MG63 (cell line): ENCODE data around the gene USP7. TPM values are rescaled to one million over a fixed set of nuclear protein-coding genes. Genes with fewer than 3 reads are reported as not detected.

ENCODE experiments used
- DNase-seq: peaks from one replicate; pipeline ENCODE4 v3.0.0-alpha.2; 2020
- H3K27me3 ChIP-seq: fragments of 250-450 bp; sonication (Bioruptor Pico); 2 replicates; pipeline ENCODE4 v1.5.1; 2020; ENCODE audit warnings: mild to moderate bottlenecking, moderate library complexity
- H3K36me3 ChIP-seq: fragments of 250-450 bp; sonication (Bioruptor Pico); 2 replicates; pipeline ENCODE4 v1.5.1; 2020; ENCODE audit warnings: mild to moderate bottlenecking, moderate library complexity
- H3K4me3 ChIP-seq: fragments of 250-450 bp; sonication (Bioruptor Pico); 2 replicates; pipeline ENCODE4 v1.5.1; 2020; ENCODE audit warnings: mild to moderate bottlenecking, moderate library complexity
- H3K9me3 ChIP-seq: fragments of 250-450 bp; sonication (Bioruptor Pico); 2 replicates; pipeline ENCODE4 v1.5.1; 2020; ENCODE audit warnings: mild to moderate bottlenecking, moderate library complexity
- total RNA-seq: library from RNA; depleted of rRNA; stranded (reverse); fragments of >200 nt; shearing (Covaris generic); gene quantifications from 2 replicates; pipeline ENCODE4 v1.2.3, GENCODE V29; 2014; ENCODE audit warnings: low replicate concordance

The USP7 gene
- total RNA-seq, 1 experiment from 2014 or later, result 16.2 TPM

- Histone ChIP-seq H3K36me3 (no peaks in the 10 kb centered on the region), H3K9me3 (no peaks in the 10 kb centered on the region), H3K27me3 (no peaks in the 10 kb centered on the region), H3K4me3 (no peak overlapping the region)
- DNase-seq, result no peak
These were observed 17.9 kb downstream of the USP7 start for GRCh38 chr16:8945626-8946296.

- Histone ChIP-seq H3K36me3 (no peaks in the 10 kb centered on the region), H3K9me3 (no peaks in the 10 kb centered on the region), H3K4me3 (no peak overlapping the region), H3K27me3 (no peaks in the 10 kb centered on the region)
- DNase-seq, result no peak
These were observed 19.5 kb downstream of the USP7 start for GRCh38 chr16:8943966-8944759.

GRCh38 chr16:8943001-8943763 is 20.5 kb downstream of the USP7 start:
- DNase-seq, result no peak
- Histone ChIP-seq H3K36me3 (no peaks in the 10 kb centered on the region), H3K27me3 (no peaks in the 10 kb centered on the region), H3K4me3 (no peak overlapping the region), H3K9me3 (no peaks in the 10 kb centered on the region)

GRCh38 chr16:8941718-8942344 is 21.9 kb downstream of the USP7 start:
- Histone ChIP-seq H3K36me3 (no peaks in the 10 kb centered on the region), H3K4me3 (no peak overlapping the region), H3K27me3 (no peaks in the 10 kb centered on the region), H3K9me3 (no peaks in the 10 kb centered on the region)
- no peak for DNase-seq

- no peak overlapping the region for H3K4me3 ChIP-seq
- H3K36me3 ChIP-seq, result no peaks in the 10 kb centered on the region
- DNase-seq, result no peak
- no peaks in the 10 kb centered on the region for H3K27me3 ChIP-seq
- H3K9me3 ChIP-seq, result no peaks in the 10 kb centered on the region
These were observed 25.9 kb downstream of the USP7 start for GRCh38 chr16:8937803-8938202.

GRCh38 chr16:8936421-8936820 is 27.3 kb downstream of the USP7 start:
- Histone ChIP-seq H3K27me3 (no peaks in the 10 kb centered on the region), H3K9me3 (no peaks in the 10 kb centered on the region), H3K36me3 (no peaks in the 10 kb centered on the region), H3K4me3 (no peak overlapping the region)
- peak; percentile 36 for DNase-seq

- Histone ChIP-seq H3K4me3 (no peak overlapping the region), H3K27me3 (no peaks in the 10 kb centered on the region), H3K36me3 (no peaks in the 10 kb centered on the region), H3K9me3 (no peaks in the 10 kb centered on the region)
- DNase-seq, result peak; percentile 23
These were observed 27.7 kb downstream of the USP7 start for GRCh38 chr16:8935989-8936388.

- no peaks in the 10 kb centered on the region for H3K9me3 ChIP-seq
- DNase-seq, result no peak
- H3K27me3 ChIP-seq, result no peaks in the 10 kb centered on the region
- H3K4me3 ChIP-seq, result no peak overlapping the region
- H3K36me3 ChIP-seq, result peaks cover 7% of the 10 kb centered on the region
These were observed 29.1 kb downstream of the USP7 start for GRCh38 chr16:8934601-8935000.

GRCh38 chr16:8931859-8932258 is 31.8 kb downstream of the USP7 start:
- H3K4me3 ChIP-seq, result no peak overlapping the region
- peak; percentile 26 for DNase-seq
- peaks cover 28% of the 10 kb centered on the region for H3K36me3 ChIP-seq
- H3K27me3 ChIP-seq, result no peaks in the 10 kb centered on the region
- H3K9me3 ChIP-seq, result no peaks in the 10 kb centered on the region

GRCh38 chr16:8929086-8929748 is 34.5 kb downstream of the USP7 start:
- no peaks in the 10 kb centered on the region for H3K27me3 ChIP-seq
- DNase-seq, result no peak
- H3K36me3 ChIP-seq, result peaks cover 45% of the 10 kb centered on the region
- H3K9me3 ChIP-seq, result no peaks in the 10 kb centered on the region
- no peak overlapping the region for H3K4me3 ChIP-seq

GRCh38 chr16:8928467-8928957 is 35.2 kb downstream of the USP7 start:
- H3K27me3 ChIP-seq, result no peaks in the 10 kb centered on the region
- no peak overlapping the region for H3K4me3 ChIP-seq
- no peaks in the 10 kb centered on the region for H3K9me3 ChIP-seq
- DNase-seq, result no peak
- H3K36me3 ChIP-seq, result peaks cover 48% of the 10 kb centered on the region

- no peak for DNase-seq
- Histone ChIP-seq H3K27me3 (no peaks in the 10 kb centered on the region), H3K4me3 (no peak overlapping the region), H3K36me3 (peaks cover 63% of the 10 kb centered on the region), H3K9me3 (no peaks in the 10 kb centered on the region)
These were observed 36.9 kb downstream of the USP7 start for GRCh38 chr16:8926827-8927226.

GRCh38 chr16:8925455-8925854 is 38.3 kb downstream of the USP7 start:
- no peak for DNase-seq
- Histone ChIP-seq H3K27me3 (no peaks in the 10 kb centered on the region), H3K9me3 (no peaks in the 10 kb centered on the region), H3K4me3 (no peak overlapping the region), H3K36me3 (peaks cover 77% of the 10 kb centered on the region)

GRCh38 chr16:8924214-8924613 is 39.5 kb downstream of the USP7 start:
- no peak for DNase-seq
- Histone ChIP-seq H3K4me3 (no peak overlapping the region), H3K36me3 (peaks cover 77% of the 10 kb centered on the region), H3K27me3 (no peaks in the 10 kb centered on the region), H3K9me3 (no peaks in the 10 kb centered on the region)

- DNase-seq, result no peak
- no peak overlapping the region for H3K4me3 ChIP-seq
- no peaks in the 10 kb centered on the region for H3K27me3 ChIP-seq
- H3K9me3 ChIP-seq, result no peaks in the 10 kb centered on the region
- peaks cover 80% of the 10 kb centered on the region for H3K36me3 ChIP-seq
These were observed 40.5 kb downstream of the USP7 start for GRCh38 chr16:8923199-8923598.

GRCh38 chr16:8921347-8921984 is 42.2 kb downstream of the USP7 start:
- no peaks in the 10 kb centered on the region for H3K27me3 ChIP-seq
- DNase-seq, result no peak
- no peaks in the 10 kb centered on the region for H3K9me3 ChIP-seq
- peaks cover 75% of the 10 kb centered on the region for H3K36me3 ChIP-seq
- H3K4me3 ChIP-seq, result no peak overlapping the region
